Hepatic stellate cell (primary cell): ENCODE measurements around the gene SLCO1A2.
"Not testable (repeated sequence)": the region's sequence is repeated elsewhere in the genome, so short reads cannot be mapped to it uniquely, and the experiment has no call there.

Source experiments
- DNase-seq: peaks from one replicate; pipeline ENCODE4 v3.0.0; 2011; ENCODE audit warnings: low spot score

SLCO1A2 gene

GRCh38 chr12:21334771-21335325, at the start of gene SLCO1A2:
TSS of gene SLCO1A2 (minus strand) at chr12:21334917. CDS start at chr12:21334647, 270 bp downstream.
- DNase-seq = no peak

- DNase-seq = no peak
Measured at GRCh38 chr12:21384261-21384660, 49.5 kb upstream of the SLCO1A2 start.

- DNase-seq = not testable (repeated sequence)
Measured at GRCh38 chr12:21381320-21381719, 46.6 kb upstream of the SLCO1A2 start.

GRCh38 chr12:21379218-21379617, 44.5 kb upstream of the SLCO1A2 start:
- no peak for DNase-seq

- no peak for DNase-seq
Measured at GRCh38 chr12:21372602-21373001, 37.9 kb upstream of the SLCO1A2 start, which contains the start of gene IAPP. TSS of gene IAPP (plus strand) at chr12:21372902. CDS start at chr12:21373352, 450 bp downstream.

GRCh38 chr12:21370845-21371449, 36.2 kb upstream of the SLCO1A2 start:
- no peak for DNase-seq

- peak; percentile 38 for DNase-seq
Measured at GRCh38 chr12:21369141-21369980, 34.6 kb upstream of the SLCO1A2 start.

GRCh38 chr12:21360632-21361031, 25.9 kb upstream of the SLCO1A2 start:
- not testable (repeated sequence) for DNase-seq

- DNase-seq = peak; percentile 5
Measured at GRCh38 chr12:21354641-21355040, 19.9 kb upstream of the SLCO1A2 start.

- DNase-seq = no peak
Measured at GRCh38 chr12:21353948-21354347, 19.2 kb upstream of the SLCO1A2 start.

GRCh38 chr12:21353487-21353886, 18.8 kb upstream of the SLCO1A2 start:
- no peak for DNase-seq

- no peak for DNase-seq
Measured at GRCh38 chr12:21350975-21351374, 16.3 kb upstream of the SLCO1A2 start.

GRCh38 chr12:21346542-21347205, 12.0 kb upstream of the SLCO1A2 start:
- DNase-seq = no peak

GRCh38 chr12:21343636-21344035, 8.9 kb upstream of the SLCO1A2 start:
- no peak for DNase-seq

- DNase-seq = no peak
Measured at GRCh38 chr12:21341769-21342168, 7.1 kb upstream of the SLCO1A2 start.

GRCh38 chr12:21340403-21340802, 5.7 kb upstream of the SLCO1A2 start:
- no peak for DNase-seq

- DNase-seq = no peak
Measured at GRCh38 chr12:21339921-21340320, 5.2 kb upstream of the SLCO1A2 start.

- DNase-seq = no peak
Measured at GRCh38 chr12:21337959-21338744, 3.4 kb upstream of the SLCO1A2 start.

- no peak for DNase-seq
Measured at GRCh38 chr12:21337453-21337852, 2.7 kb upstream of the SLCO1A2 start.

- DNase-seq = no peak
Measured at GRCh38 chr12:21336656-21337055, 1.9 kb upstream of the SLCO1A2 start.

GRCh38 chr12:21330682-21331253, 3.9 kb downstream of the SLCO1A2 start:
- DNase-seq = no peak
